CD4-positive, alpha-beta T cell (primary cell): ENCODE data around the gene BGN. TPM values are rescaled to one million over a fixed set of nuclear protein-coding genes. Genes with fewer than 3 reads are reported as not detected.

Experiments
- ATAC-seq: fragments of 200-7000 bp; cut with Tn5 transposase; one replicate; pipeline ENCODE4 v1.10.0; 2022; ENCODE audit warnings: mild to moderate bottlenecking; ENCODE audit not compliant: poor library complexity
- CTCF ChIA-PET: fragments of 350-600 bp; sonication (Branson Sonifier 250); formaldehyde crosslinking; loops from one replicate; lab custom pipeline; 2021; ENCODE audit warnings: antibody characterized with exemption, inconsistent platforms; lab: Charles Lee
- POLR2A ChIA-PET: fragments of 350-600 bp; sonication (Branson Sonifier 250); formaldehyde crosslinking; loops from one replicate; lab custom pipeline; 2021; ENCODE audit warnings: antibody characterized with exemption, inconsistent platforms; lab: Charles Lee
- DNase-seq, 14 experiments: peaks; one replicate each; pipeline ENCODE4 v3.0.0-alpha.2; 2013 to 2020; ENCODE audit warnings: mixed read lengths in 2 of 14
- H3K27ac ChIP-seq, 2 donors: one replicate each; pipeline versions ENCODE4 v1.5.1 to v1.7.0; 2013; ENCODE audit warnings: low read length in 2 of 2, low read depth in 1 of 2, mild to moderate bottlenecking in 1 of 2
- H3K27me3 ChIP-seq, 2 experiments: 1 replicate in 1 of 2; 2 replicates in 1 of 2; pipeline versions ENCODE4 v1.6.1 to v1.7.0; 2013; ENCODE audit warnings: low read length in 2 of 2, control low read depth in 1 of 2, mild to moderate bottlenecking in 1 of 2, moderate library complexity in 1 of 2; ENCODE audit not compliant: insufficient read depth in 2 of 2, control insufficient read depth in 1 of 2
- H3K36me3 ChIP-seq: one replicate; pipeline ENCODE4 v1.6.1; 2013; ENCODE audit warnings: low read length, control low read depth; ENCODE audit not compliant: insufficient read depth
- H3K4me1 ChIP-seq: one replicate; pipeline ENCODE4 v1.6.1; 2013; ENCODE audit warnings: low read length, control low read depth; ENCODE audit not compliant: insufficient read depth
- H3K4me3 ChIP-seq: one replicate; pipeline ENCODE4 v1.5.1; 2013; ENCODE audit warnings: mild to moderate bottlenecking, low read length, moderate library complexity
- H3K9me3 ChIP-seq, 2 experiments: 1 replicate in 1 of 2; 2 replicates in 1 of 2; pipeline versions ENCODE4 v1.6.1 to v1.7.0; 2013; ENCODE audit warnings: low read length in 2 of 2, mild to moderate bottlenecking in 2 of 2, control low read depth in 1 of 2, moderate library complexity in 1 of 2; ENCODE audit not compliant: control insufficient read depth in 1 of 2, insufficient read depth in 1 of 2
- H3K27ac Mint-ChIP-seq: one replicate; pipeline ENCODE4 v1.8.0; 2020; ENCODE audit warnings: mixed read lengths
- H3K27me3 Mint-ChIP-seq: one replicate; pipeline ENCODE4 v1.8.0; 2021; ENCODE audit warnings: mixed read lengths
- H3K36me3 Mint-ChIP-seq: one replicate; pipeline ENCODE4 v1.8.0; 2021; ENCODE audit warnings: low read depth, mixed read lengths
- H3K4me1 Mint-ChIP-seq: one replicate; pipeline ENCODE4 v1.8.0; 2021; ENCODE audit warnings: low read depth, mixed read lengths
- H3K4me3 Mint-ChIP-seq: one replicate; pipeline ENCODE4 v1.8.0; 2020; ENCODE audit warnings: mild to moderate bottlenecking, mixed read lengths
- H3K9me3 Mint-ChIP-seq: one replicate; pipeline ENCODE4 v1.8.0; 2020; ENCODE audit warnings: mixed read lengths
- intact Hi-C, 2 experiments: fragments of 100-400 bp; cut with DNase I in 1 of 2; cut with micrococcal nuclease in 1 of 2; formaldehyde crosslinking; loops; one replicate each; pipeline versions ENCODE4 v1.15.1 to v1.9.0; 2023 to 2025; cut with DNase I, micrococcal nuclease
- total RNA-seq, 174 experiments: library from RNA in 2 of 174; stranded (reverse) in 2 of 174; gene quantifications; one replicate each; pipeline ENCODE4 v1.2.3 and lab custom pipeline; 2021 to 2026
- TF ChIP-seq, protein P1 (sequence below): fragments of 200-600 bp; IDR thresholded peaks from one replicate; pipeline ENCODE4 v1.8.0; 2022; ENCODE audit warnings: antibody characterized with exemption, mild to moderate bottlenecking

Gene BGN
- total RNA-seq, 2 experiments from 2014 or later = not detected

DNA sequence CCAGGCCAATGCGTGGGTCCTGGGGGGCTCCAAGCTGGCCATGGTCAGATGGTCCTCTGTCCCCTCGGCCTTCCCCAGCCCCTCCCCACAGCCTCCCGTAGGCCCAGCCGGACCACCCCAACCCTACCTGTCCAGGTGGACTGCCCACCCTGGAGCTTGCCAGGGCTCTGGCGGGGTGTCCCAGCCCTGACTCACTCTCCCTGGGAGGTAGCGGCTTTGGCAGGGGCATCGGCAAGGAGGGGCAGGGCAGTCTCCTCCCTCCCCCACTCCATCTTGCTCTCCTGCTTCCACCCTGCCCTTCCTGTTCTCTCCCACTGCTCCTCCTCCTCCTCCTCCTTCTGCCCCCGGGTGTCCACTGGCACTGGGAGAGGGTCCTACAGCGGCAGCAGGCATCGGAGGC is 7.4 kb downstream of the BGN start:
- no peak for ATAC-seq
- intact Hi-C loops = no loop called here
- Histone ChIP-seq H3K36me3 (no peaks in the 10 kb centered on the region), H3K27me3 (no peaks in the 10 kb centered on the region), H3K4me3 (no peak overlapping the region), H3K27ac (no peak overlapping the region), H3K9me3 (no peaks in the 10 kb centered on the region), H3K4me1 (peaks cover 1% of the 10 kb centered on the region)
- ChIA-PET CTCF (no interaction called here), POLR2A (no interaction called here)
- no peak overlapping the region for H3K27ac Mint-ChIP-seq
- no peaks in the 10 kb centered on the region for H3K4me1 Mint-ChIP-seq
- no peaks in the 10 kb centered on the region for H3K9me3 Mint-ChIP-seq
- DNase-seq = no peak
- no peak overlapping the region for H3K4me3 Mint-ChIP-seq
- no peaks in the 10 kb centered on the region for H3K27me3 Mint-ChIP-seq
- no peaks in the 10 kb centered on the region for H3K36me3 Mint-ChIP-seq
- TF ChIP-seq, protein P1, sequence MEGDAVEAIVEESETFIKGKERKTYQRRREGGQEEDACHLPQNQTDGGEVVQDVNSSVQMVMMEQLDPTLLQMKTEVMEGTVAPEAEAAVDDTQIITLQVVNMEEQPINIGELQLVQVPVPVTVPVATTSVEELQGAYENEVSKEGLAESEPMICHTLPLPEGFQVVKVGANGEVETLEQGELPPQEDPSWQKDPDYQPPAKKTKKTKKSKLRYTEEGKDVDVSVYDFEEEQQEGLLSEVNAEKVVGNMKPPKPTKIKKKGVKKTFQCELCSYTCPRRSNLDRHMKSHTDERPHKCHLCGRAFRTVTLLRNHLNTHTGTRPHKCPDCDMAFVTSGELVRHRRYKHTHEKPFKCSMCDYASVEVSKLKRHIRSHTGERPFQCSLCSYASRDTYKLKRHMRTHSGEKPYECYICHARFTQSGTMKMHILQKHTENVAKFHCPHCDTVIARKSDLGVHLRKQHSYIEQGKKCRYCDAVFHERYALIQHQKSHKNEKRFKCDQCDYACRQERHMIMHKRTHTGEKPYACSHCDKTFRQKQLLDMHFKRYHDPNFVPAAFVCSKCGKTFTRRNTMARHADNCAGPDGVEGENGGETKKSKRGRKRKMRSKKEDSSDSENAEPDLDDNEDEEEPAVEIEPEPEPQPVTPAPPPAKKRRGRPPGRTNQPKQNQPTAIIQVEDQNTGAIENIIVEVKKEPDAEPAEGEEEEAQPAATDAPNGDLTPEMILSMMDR = no peak

DNA sequence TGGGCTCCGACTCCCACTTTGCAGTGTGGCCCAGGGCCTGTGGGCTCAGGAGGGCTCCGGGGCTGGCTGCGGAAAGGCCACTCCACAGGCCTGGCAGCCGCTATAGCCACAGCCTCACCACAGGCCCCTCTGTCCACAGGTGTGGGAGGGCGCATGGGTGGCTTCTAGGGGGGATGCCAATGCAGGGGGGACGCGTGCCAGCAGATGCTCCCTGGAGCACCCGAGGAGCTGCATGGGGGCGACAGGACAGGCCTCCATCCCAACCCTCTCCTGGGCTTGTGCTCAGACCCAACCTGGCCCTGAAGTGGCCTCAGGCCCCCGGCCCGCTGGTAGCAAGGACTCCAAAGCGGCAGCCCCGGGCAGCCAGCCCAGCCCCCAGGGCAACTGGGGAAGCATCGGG is 8.0 kb downstream of the BGN start:
- ChIA-PET POLR2A (no interaction called here), CTCF (no interaction called here)
- ATAC-seq (no peak), DNase-seq (no peak)
- Histone ChIP-seq H3K4me3 (no peak overlapping the region), H3K9me3 (no peaks in the 10 kb centered on the region), H3K27me3 (no peaks in the 10 kb centered on the region), H3K36me3 (no peaks in the 10 kb centered on the region), H3K27ac (no peak overlapping the region), H3K4me1 (peaks cover 8% of the 10 kb centered on the region)
- H3K4me1 Mint-ChIP-seq = no peaks in the 10 kb centered on the region
- no peaks in the 10 kb centered on the region for H3K27me3 Mint-ChIP-seq
- TF ChIP-seq, protein P1 = no peak
- H3K4me3 Mint-ChIP-seq = no peak overlapping the region
- no peak overlapping the region for H3K27ac Mint-ChIP-seq
- H3K36me3 Mint-ChIP-seq = no peaks in the 10 kb centered on the region
- H3K9me3 Mint-ChIP-seq = no peaks in the 10 kb centered on the region
- intact Hi-C loops = no loop called here

DNA sequence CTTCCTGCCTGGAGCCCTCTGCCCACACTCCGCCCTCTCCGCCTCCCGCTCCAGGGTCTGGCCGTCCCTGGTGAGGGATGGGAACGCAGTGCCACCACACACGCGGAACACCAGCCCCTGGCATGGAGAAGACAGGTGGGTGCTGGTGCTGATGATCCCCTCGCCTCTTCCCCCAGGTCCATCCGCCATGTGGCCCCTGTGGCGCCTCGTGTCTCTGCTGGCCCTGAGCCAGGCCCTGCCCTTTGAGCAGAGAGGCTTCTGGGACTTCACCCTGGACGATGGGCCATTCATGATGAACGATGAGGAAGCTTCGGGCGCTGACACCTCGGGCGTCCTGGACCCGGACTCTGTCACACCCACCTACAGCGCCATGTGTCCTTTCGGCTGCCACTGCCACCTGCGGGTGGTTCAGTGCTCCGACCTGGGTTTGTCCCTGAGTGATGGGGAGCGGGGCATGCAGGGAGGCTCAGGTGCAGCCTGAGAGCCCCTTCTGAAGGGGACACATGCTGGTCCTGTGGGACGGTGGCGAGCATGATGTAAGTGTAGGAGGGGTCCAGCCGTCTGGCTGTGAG is 9.8 kb downstream of the BGN start:
- intact Hi-C loops = loop anchor here (5.0 kb wide), 2 partner anchors 547 to 562 kb away; no protein-coding TSS in a partner anchor
- H3K27me3 ChIP-seq = no peaks in the 10 kb centered on the region
- no peaks in the 10 kb centered on the region for H3K4me1 Mint-ChIP-seq
- no peaks in the 10 kb centered on the region for H3K27me3 Mint-ChIP-seq
- no peak overlapping the region for H3K4me3 Mint-ChIP-seq
- POLR2A ChIA-PET = no interaction called here
- DNase-seq (no peak), ATAC-seq (no peak)
- no peaks in the 10 kb centered on the region for H3K9me3 Mint-ChIP-seq
- TF ChIP-seq, protein P1 = no peak
- H3K4me1 ChIP-seq = peaks cover 9% of the 10 kb centered on the region
- H3K9me3 ChIP-seq = no peaks in the 10 kb centered on the region
- CTCF ChIA-PET = no interaction called here
- no peak overlapping the region for H3K4me3 ChIP-seq
- no peaks in the 10 kb centered on the region for H3K36me3 Mint-ChIP-seq
- H3K27ac ChIP-seq = no peak overlapping the region
- H3K27ac Mint-ChIP-seq = no peak overlapping the region
- no peaks in the 10 kb centered on the region for H3K36me3 ChIP-seq
